GM08714 (cell line): ENCODE data around the gene PSMB7.
"Not testable (repeated sequence)": the region's sequence is repeated elsewhere in the genome, so short reads cannot be mapped to it uniquely, and the experiment has no call there.

Source experiments
- H3K4me3 ChIP-seq: fragments of 200-500 bp; sonication (Bioruptor generic); 2 replicates; pipeline ENCODE4 v1.5.1; 2014; ENCODE audit warnings: mild to moderate bottlenecking, low read length, inconsistent platforms
- ZNF274 ChIP-seq: IDR thresholded peaks from 2 replicates; pipeline ENCODE4 v1.6.1; 2012; ENCODE audit warnings: mild to moderate bottlenecking, low read depth, low read length

Gene PSMB7

GRCh38 chr9:124429530-124429867 lies 14.3 kb upstream of the PSMB7 start:
- no peak overlapping the region for H3K4me3 ChIP-seq
- TF ChIP-seq ZNF274: no peak

- no peak overlapping the region for H3K4me3 ChIP-seq
- no peak for TF ChIP-seq ZNF274
Measured at GRCh38 chr9:124428751-124429529, 13.7 kb upstream of the PSMB7 start.

- H3K4me3 ChIP-seq: no peak overlapping the region
- no peak for TF ChIP-seq ZNF274
Measured at GRCh38 chr9:124427281-124427680, 12.0 kb upstream of the PSMB7 start.

- no peak for TF ChIP-seq ZNF274
- H3K4me3 ChIP-seq: no peak overlapping the region
Measured at GRCh38 chr9:124426361-124426760, 11.1 kb upstream of the PSMB7 start.

- not testable (repeated sequence) for H3K4me3 ChIP-seq
Measured at GRCh38 chr9:124425733-124426132, 10.5 kb upstream of the PSMB7 start.

- no peak overlapping the region for H3K4me3 ChIP-seq
- no peak for TF ChIP-seq ZNF274
Measured at GRCh38 chr9:124423591-124423990, 8.3 kb upstream of the PSMB7 start.

GRCh38 chr9:124423155-124423554 lies 7.9 kb upstream of the PSMB7 start:
- no peak overlapping the region for H3K4me3 ChIP-seq
- no peak for TF ChIP-seq ZNF274

GRCh38 chr9:124420991-124421543 lies 5.8 kb upstream of the PSMB7 start:
- no peak for TF ChIP-seq ZNF274
- no peak overlapping the region for H3K4me3 ChIP-seq

GRCh38 chr9:124419832-124420489 lies 4.7 kb upstream of the PSMB7 start:
- no peak overlapping the region for H3K4me3 ChIP-seq
- no peak for TF ChIP-seq ZNF274

GRCh38 chr9:124415852-124416484 lies 726 bp upstream of the PSMB7 start:
- TF ChIP-seq ZNF274: no peak
- H3K4me3 ChIP-seq: peak overlapping the region; percentile 19; the same call in 1 of the 2 replicates

- TF ChIP-seq ZNF274: no peak
Measured at GRCh38 chr9:124414612-124415011, 630 bp downstream of the PSMB7 start.

GRCh38 chr9:124412228-124412575 lies 3.0 kb downstream of the PSMB7 start:
- TF ChIP-seq ZNF274: no peak
- H3K4me3 ChIP-seq: no peak overlapping the region

More at GRCh38 chr9:124414612-124415011, 630 bp downstream of the PSMB7 start:
- H3K4me3 ChIP-seq: peak overlapping the region; percentile 92

GRCh38 chr9:124411514-124412227 lies 3.6 kb downstream of the PSMB7 start:
- no peak overlapping the region for H3K4me3 ChIP-seq
- no peak for TF ChIP-seq ZNF274

GRCh38 chr9:124410321-124410913 lies 4.8 kb downstream of the PSMB7 start:
- H3K4me3 ChIP-seq: no peak overlapping the region
- no peak for TF ChIP-seq ZNF274

GRCh38 chr9:124409410-124409809 lies 5.8 kb downstream of the PSMB7 start:
- no peak overlapping the region for H3K4me3 ChIP-seq
- no peak for TF ChIP-seq ZNF274
